Activated T-helper 2 cell treated with anti-CD3 and anti-CD28 coated beads, Interferon-gamma antibody, Interleukin-2, Interleukin-4, amounts not matched to agents 10 μg/mL and 5 μg/mL and 100 μg/mL, durations not matched to agents 14 hours and 24 hours and 36 hours (primary cell): ENCODE data around the gene TBX10. TPM values are rescaled to one million over a fixed set of nuclear protein-coding genes. Genes with fewer than 3 reads are reported as not detected.
"Not testable (repeated sequence)": the region's sequence is repeated elsewhere in the genome, so short reads cannot be mapped to it uniquely, and the experiment has no call there.

Experiments used
- DNase-seq: peaks from one replicate; pipeline ENCODE4 v3.0.0; 2021; ENCODE audit warnings: low spot score
- H3K27ac Mint-ChIP-seq: one replicate; pipeline ENCODE4 v1.8.0; 2021; ENCODE audit warnings: mixed read lengths
- H3K27me3 Mint-ChIP-seq: one replicate; pipeline ENCODE4 v1.8.0; 2021; ENCODE audit warnings: low read depth, mixed read lengths
- H3K36me3 Mint-ChIP-seq: one replicate; pipeline ENCODE4 v1.8.0; 2021; ENCODE audit warnings: low read depth, mixed read lengths
- H3K4me1 Mint-ChIP-seq: one replicate; pipeline ENCODE4 v1.8.0; 2021; ENCODE audit warnings: low read depth, mixed read lengths
- H3K4me3 Mint-ChIP-seq: one replicate; pipeline ENCODE4 v1.8.0; 2021; ENCODE audit warnings: low read depth, mild to moderate bottlenecking, moderate library complexity, mixed read lengths
- H3K9me3 Mint-ChIP-seq: one replicate; pipeline ENCODE4 v1.8.0; 2021; ENCODE audit warnings: mixed read lengths
- intact Hi-C: fragments of 100-400 bp; cut with micrococcal nuclease; formaldehyde crosslinking; loops from one replicate; pipeline ENCODE4 v1.15.1; 2023
- total RNA-seq: library from RNA; stranded (reverse); gene quantifications from 2 replicates; pipeline ENCODE4 v1.2.3, GENCODE V29; 2022

Gene TBX10
- total RNA-seq, 1 donor from 2014 or later, result not detected

GRCh38 chr11:67599149-67599548, 40.4 kb downstream of the TBX10 start:
- H3K36me3 Mint-ChIP-seq, result no peaks in the 10 kb centered on the region
- H3K27me3 Mint-ChIP-seq, result peaks cover 31% of the 10 kb centered on the region
- H3K27ac Mint-ChIP-seq, result no peak overlapping the region
- peaks cover 8% of the 10 kb centered on the region for H3K4me1 Mint-ChIP-seq
- peaks cover 3% of the 10 kb centered on the region for H3K9me3 Mint-ChIP-seq
- no peak for DNase-seq
- H3K4me3 Mint-ChIP-seq, result no peak overlapping the region
- intact Hi-C loops, result no loop called here

DNA sequence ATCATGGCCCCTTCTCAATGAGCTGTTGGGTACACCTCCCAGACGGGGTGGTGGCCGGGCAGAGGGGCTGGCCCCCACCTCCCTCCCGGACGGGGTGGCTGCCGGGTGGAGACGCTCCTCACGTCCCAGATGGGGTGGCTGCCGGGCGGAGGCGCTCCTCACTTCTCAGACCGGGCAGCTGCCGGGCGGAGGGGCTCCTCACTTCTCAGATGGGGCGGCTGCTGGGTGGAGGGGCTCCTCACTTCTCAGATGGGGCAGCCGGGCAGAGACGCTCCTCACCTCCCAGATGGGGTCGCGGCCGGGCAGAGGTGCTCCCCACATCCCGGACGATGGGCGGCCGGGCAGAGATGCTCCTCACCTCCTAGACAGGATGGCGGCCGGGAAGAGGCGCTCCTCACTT, 41.6 kb downstream of the TBX10 start:
- H3K4me3 Mint-ChIP-seq, H3K36me3 Mint-ChIP-seq, H3K27ac Mint-ChIP-seq, H3K4me1 Mint-ChIP-seq, H3K9me3 Mint-ChIP-seq, intact Hi-C loops, DNase-seq: not testable (repeated sequence)
- peaks cover 31% of the 10 kb centered on the region for H3K27me3 Mint-ChIP-seq

GRCh38 chr11:67597458-67597857, 42.1 kb downstream of the TBX10 start:
- H3K4me1 Mint-ChIP-seq, DNase-seq, H3K4me3 Mint-ChIP-seq, H3K9me3 Mint-ChIP-seq, intact Hi-C loops, H3K27ac Mint-ChIP-seq, H3K36me3 Mint-ChIP-seq: not testable (repeated sequence)
- H3K27me3 Mint-ChIP-seq, result peaks cover 26% of the 10 kb centered on the region

GRCh38 chr11:67596753-67597300, 42.7 kb downstream of the TBX10 start:
- intact Hi-C loops, result no loop called here
- no peak overlapping the region for H3K27ac Mint-ChIP-seq
- DNase-seq, result no peak
- H3K4me3 Mint-ChIP-seq, result no peak overlapping the region
- peaks cover 3% of the 10 kb centered on the region for H3K9me3 Mint-ChIP-seq
- no peaks in the 10 kb centered on the region for H3K36me3 Mint-ChIP-seq
- H3K27me3 Mint-ChIP-seq, result peaks cover 26% of the 10 kb centered on the region
- peaks cover 8% of the 10 kb centered on the region for H3K4me1 Mint-ChIP-seq

DNA sequence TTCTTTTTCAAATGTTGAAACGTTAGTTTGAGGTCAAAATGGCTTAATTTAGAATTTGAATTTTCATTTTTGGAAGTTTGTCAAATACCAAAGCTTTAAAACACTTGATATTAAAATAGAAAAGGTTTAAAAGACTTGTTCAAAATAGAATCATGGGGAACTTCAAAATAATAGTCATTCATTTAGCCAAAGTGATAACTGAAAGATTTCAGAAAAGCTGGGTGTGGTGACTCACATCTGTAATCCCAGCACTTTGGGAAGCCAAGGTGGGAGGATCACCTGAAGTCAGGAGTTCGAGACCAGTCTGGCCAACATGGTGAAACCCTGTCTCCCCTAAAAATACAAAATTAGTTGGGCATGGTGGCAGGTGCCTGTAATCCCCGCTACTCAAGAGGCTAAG, 45.1 kb downstream of the TBX10 start:
- no peak for DNase-seq
- Mint-ChIP-seq H3K36me3 (no peaks in the 10 kb centered on the region), H3K9me3 (peaks cover 3% of the 10 kb centered on the region), H3K27me3 (peaks cover 10% of the 10 kb centered on the region), H3K27ac (no peak overlapping the region), H3K4me3 (no peak overlapping the region), H3K4me1 (no peaks in the 10 kb centered on the region)
- intact Hi-C loops, result no loop called here

GRCh38 chr11:67593565-67593905, 46.0 kb downstream of the TBX10 start:
- peaks cover 3% of the 10 kb centered on the region for H3K9me3 Mint-ChIP-seq
- H3K4me3 Mint-ChIP-seq, result no peak overlapping the region
- DNase-seq, result no peak
- H3K4me1 Mint-ChIP-seq, result no peaks in the 10 kb centered on the region
- H3K36me3 Mint-ChIP-seq, result no peaks in the 10 kb centered on the region
- H3K27me3 Mint-ChIP-seq, result peaks cover 7% of the 10 kb centered on the region
- intact Hi-C loops, result no loop called here
- no peak overlapping the region for H3K27ac Mint-ChIP-seq

DNA sequence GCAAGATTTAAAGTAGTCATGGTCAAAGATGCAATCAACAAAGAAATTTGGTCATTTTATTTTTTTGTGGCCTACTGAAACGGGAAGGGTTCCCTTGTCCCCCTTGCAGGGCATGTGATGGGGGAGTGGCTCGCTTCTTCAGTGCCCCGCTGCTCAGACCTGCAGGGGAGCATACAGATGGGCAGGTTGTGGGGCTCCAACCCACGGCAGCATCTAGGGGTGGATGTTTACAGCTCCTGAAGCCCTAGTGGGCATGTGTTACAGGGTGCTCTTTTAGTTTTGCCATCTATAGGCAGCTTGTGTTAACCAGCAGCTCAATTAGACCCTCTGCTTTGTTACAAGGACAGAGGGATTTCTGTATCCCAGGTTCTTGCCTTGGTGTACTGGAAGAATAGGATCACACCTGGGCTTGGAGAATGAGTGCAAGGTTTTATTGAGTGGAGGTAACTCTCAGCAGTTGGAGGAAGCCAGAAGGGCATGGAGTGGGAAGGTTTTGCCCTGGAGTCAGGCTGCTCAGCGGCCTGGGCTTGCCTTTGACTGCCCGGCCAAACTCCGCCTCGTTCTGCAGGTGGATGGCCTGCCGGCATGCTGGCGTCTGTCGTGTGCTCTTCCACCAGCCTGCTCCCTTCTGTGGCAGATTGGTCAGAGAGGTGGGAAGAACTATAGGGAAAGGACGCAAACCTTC, 46.5 kb downstream of the TBX10 start:
- peaks cover 2% of the 10 kb centered on the region for H3K36me3 Mint-ChIP-seq
- H3K4me3 Mint-ChIP-seq, result no peak overlapping the region
- intact Hi-C loops, result no loop called here
- H3K27ac Mint-ChIP-seq, result no peak overlapping the region
- H3K27me3 Mint-ChIP-seq, result peaks cover 7% of the 10 kb centered on the region
- peaks cover 3% of the 10 kb centered on the region for H3K9me3 Mint-ChIP-seq
- H3K4me1 Mint-ChIP-seq, result no peaks in the 10 kb centered on the region
- DNase-seq, result no peak

DNA sequence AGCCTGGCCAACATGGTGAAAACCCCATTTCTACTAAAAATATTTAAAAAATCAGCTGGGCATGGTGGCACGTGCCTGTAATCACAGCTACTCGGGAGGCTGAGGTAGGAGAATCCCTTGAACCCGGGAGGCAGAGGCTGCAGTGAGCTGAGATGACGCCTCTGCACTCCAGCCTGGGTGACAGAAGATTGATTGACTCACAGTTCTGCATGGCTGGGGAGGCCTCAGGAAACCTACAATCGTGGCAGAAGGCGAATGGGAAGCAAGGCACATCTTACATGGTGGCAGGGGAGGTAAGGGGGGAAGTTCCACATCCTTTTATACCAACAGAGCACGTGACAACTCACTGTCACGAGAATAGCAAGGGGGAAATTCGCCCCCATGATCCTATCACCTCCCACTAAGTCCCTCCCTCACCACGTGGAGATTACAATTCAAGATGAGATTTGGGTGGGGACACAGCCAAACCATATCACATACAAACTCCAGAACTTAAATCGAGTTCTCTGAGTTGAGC, 50.6 kb downstream of the TBX10 start:
- DNase-seq, intact Hi-C loops, H3K27me3 Mint-ChIP-seq, H3K27ac Mint-ChIP-seq, H3K4me1 Mint-ChIP-seq, H3K4me3 Mint-ChIP-seq, H3K9me3 Mint-ChIP-seq: not testable (repeated sequence)
- peaks cover 39% of the 10 kb centered on the region for H3K36me3 Mint-ChIP-seq

- no peaks in the 10 kb centered on the region for H3K27me3 Mint-ChIP-seq
- H3K4me3 Mint-ChIP-seq, result no peak overlapping the region
- no peak overlapping the region for H3K27ac Mint-ChIP-seq
Measured at GRCh38 chr11:67588136-67588503, 51.4 kb downstream of the TBX10 start.

GRCh38 chr11:67586568-67587250, 52.9 kb downstream of the TBX10 start:
- H3K36me3 Mint-ChIP-seq, result peaks cover 39% of the 10 kb centered on the region
- no peak overlapping the region for H3K4me3 Mint-ChIP-seq
- intact Hi-C loops, result no loop called here
- peaks cover 3% of the 10 kb centered on the region for H3K9me3 Mint-ChIP-seq
- peaks cover 14% of the 10 kb centered on the region for H3K4me1 Mint-ChIP-seq
- no peak for DNase-seq
- H3K27me3 Mint-ChIP-seq, result peaks cover under 1% of the 10 kb centered on the region
- no peak overlapping the region for H3K27ac Mint-ChIP-seq

More at GRCh38 chr11:67588136-67588503, 51.4 kb downstream of the TBX10 start:
- Mint-ChIP-seq H3K36me3 (peaks cover 39% of the 10 kb centered on the region), H3K4me1 (peaks cover 7% of the 10 kb centered on the region), H3K9me3 (peaks cover 3% of the 10 kb centered on the region)
- no peak for DNase-seq
- intact Hi-C loops, result no loop called here

DNA sequence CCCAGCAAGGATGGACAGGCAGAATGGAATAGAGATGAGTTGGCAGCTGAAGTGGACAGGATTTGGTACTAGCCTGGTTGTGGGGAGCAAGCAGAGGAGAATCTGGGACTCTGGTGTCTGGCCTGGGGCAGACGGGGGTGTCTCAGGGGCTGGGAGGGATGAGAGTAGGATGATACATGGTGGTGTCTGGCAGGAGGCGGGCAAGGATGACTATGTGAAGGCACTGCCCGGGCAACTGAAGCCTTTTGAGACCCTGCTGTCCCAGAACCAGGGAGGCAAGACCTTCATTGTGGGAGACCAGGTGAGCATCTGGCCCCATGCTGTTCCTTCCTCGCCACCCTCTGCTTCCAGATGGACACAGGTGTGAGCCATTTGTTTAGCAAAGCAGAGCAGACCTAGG, 53.7 kb downstream of the TBX10 start:
- peaks cover 3% of the 10 kb centered on the region for H3K9me3 Mint-ChIP-seq
- H3K4me3 Mint-ChIP-seq, result peak overlapping the region; percentile 78
- H3K27ac Mint-ChIP-seq, result no peak overlapping the region
- H3K27me3 Mint-ChIP-seq, result peaks cover 4% of the 10 kb centered on the region
- peaks cover 39% of the 10 kb centered on the region for H3K36me3 Mint-ChIP-seq
- intact Hi-C loops, result loop anchor here (2.0 kb wide), 1 partner anchor 21 kb away; the partner anchor contains the start of gene NDUFV1
- H3K4me1 Mint-ChIP-seq, result peaks cover 16% of the 10 kb centered on the region
- DNase-seq, result no peak

DNA sequence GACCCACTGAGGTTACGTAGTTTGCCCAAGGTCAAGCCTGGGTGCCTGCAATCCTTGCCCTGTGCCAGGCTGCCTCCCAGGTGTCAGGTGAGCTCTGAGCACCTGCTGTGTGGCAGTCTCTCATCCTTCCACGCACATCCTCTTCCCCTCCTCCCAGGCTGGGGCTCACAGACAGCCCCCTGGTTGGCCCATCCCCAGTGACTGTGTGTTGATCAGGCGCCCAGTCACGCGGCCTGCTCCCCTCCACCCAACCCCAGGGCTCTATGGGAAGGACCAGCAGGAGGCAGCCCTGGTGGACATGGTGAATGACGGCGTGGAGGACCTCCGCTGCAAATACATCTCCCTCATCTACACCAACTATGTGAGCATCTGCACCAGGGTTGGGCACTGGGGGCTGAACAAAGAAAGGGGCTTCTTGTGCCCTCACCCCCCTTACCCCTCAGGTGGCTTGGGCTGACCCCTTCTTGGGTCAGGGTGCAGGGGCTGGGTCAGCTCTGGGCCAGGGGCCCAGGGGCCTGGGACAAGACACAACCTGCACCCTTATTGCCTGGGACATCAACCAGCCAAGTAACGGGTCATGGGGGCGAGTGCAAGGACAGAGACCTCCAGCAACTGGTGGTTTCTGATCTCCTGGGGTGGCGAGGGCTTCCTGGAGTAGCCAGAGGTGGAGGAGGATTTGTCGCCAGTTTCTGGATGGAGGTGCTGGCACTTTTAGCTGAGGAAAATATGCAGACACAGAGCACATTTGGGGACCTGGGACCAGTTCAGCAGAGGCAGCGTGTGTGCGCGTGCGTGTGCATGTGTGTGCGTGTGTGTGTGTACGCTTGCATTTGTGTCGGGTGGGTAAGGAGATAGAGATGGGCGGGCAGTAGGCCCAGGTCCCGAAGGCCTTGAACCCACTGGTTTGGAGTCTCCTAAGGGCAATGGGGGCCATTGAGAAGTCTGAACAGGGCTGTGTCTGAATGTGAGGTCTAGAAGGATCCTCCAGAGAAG, 54.4 kb downstream of the TBX10 start:
- intact Hi-C loops, result loop anchor here (2.0 kb wide), 1 partner anchor 22 kb away; the partner anchor contains the start of gene NDUFV1
- no peak for DNase-seq

More for the DNA sequence above, 54.4 kb downstream of the TBX10 start:
- Mint-ChIP-seq H3K4me3 (peak overlapping the region; percentile 78), H3K9me3 (peaks cover 3% of the 10 kb centered on the region), H3K4me1 (peaks cover 19% of the 10 kb centered on the region), H3K36me3 (peaks cover 39% of the 10 kb centered on the region), H3K27me3 (peaks cover 8% of the 10 kb centered on the region), H3K27ac (peak overlapping the region; percentile 67)
